Trophoblast cell (in vitro differentiated cells and primary cell): ENCODE measurements around the gene RAMACL.
"Not testable (repeated sequence)": the region's sequence is repeated elsewhere in the genome, so short reads cannot be mapped to it uniquely, and the experiment has no call there.

Experiments used
- DNase-seq, 2 donors: peaks; one replicate each; pipeline ENCODE4 v3.0.0-alpha.2; 2016
- H2AFZ ChIP-seq: 2 replicates; pipeline ENCODE4 v1.6.1; 2013; ENCODE audit warnings: low read length, moderate library complexity, mild to moderate bottlenecking; ENCODE audit not compliant: insufficient read depth, poor library complexity
- H2AK5ac ChIP-seq: 2 replicates; pipeline ENCODE4 v1.6.1; 2013; ENCODE audit warnings: mild to moderate bottlenecking, low read length
- H2BK120ac ChIP-seq: 2 replicates; pipeline ENCODE4 v1.6.1; 2013; ENCODE audit warnings: low read length, mild to moderate bottlenecking, moderate library complexity; ENCODE audit not compliant: insufficient read depth, poor library complexity
- H2BK12ac ChIP-seq: 2 replicates; pipeline ENCODE4 v1.6.1; 2013; ENCODE audit warnings: mild to moderate bottlenecking, low read length, moderate library complexity
- H2BK5ac ChIP-seq: 2 replicates; pipeline ENCODE4 v1.6.1; 2013; ENCODE audit warnings: low read length, low read depth, moderate library complexity, mild to moderate bottlenecking; ENCODE audit not compliant: poor library complexity
- H3K14ac ChIP-seq: 2 replicates; pipeline ENCODE4 v1.6.1; 2013; ENCODE audit warnings: mild to moderate bottlenecking, low read length
- H3K18ac ChIP-seq: 2 replicates; pipeline ENCODE4 v1.6.1; 2013; ENCODE audit warnings: mild to moderate bottlenecking, low read length
- H3K23ac ChIP-seq: 2 replicates; pipeline ENCODE4 v1.6.1; 2013; ENCODE audit warnings: low read length
- H3K27ac ChIP-seq: 2 replicates; pipeline ENCODE4 v1.5.1; 2013; ENCODE audit warnings: low read depth, mild to moderate bottlenecking, inconsistent platforms, low read length, moderate library complexity
- H3K27me3 ChIP-seq: 2 replicates; pipeline ENCODE4 v1.6.1; 2013; ENCODE audit warnings: inconsistent platforms, mild to moderate bottlenecking, low read length, moderate library complexity; ENCODE audit not compliant: insufficient read depth
- H3K36me3 ChIP-seq, 2 experiments: 1 replicate in 1 of 2; 2 replicates in 1 of 2; pipeline ENCODE4 v1.6.1; 2013; ENCODE audit warnings: low read length in 2 of 2, mild to moderate bottlenecking in 2 of 2, moderate library complexity in 1 of 2; ENCODE audit not compliant: insufficient read depth in 2 of 2, control insufficient read depth in 1 of 2
- H3K4ac ChIP-seq: 2 replicates; pipeline ENCODE4 v1.6.1; 2013; ENCODE audit warnings: low read depth, mild to moderate bottlenecking, low read length, moderate library complexity
- H3K4me1 ChIP-seq, 2 experiments: 1 replicate in 1 of 2; 2 replicates in 1 of 2; pipeline ENCODE4 v1.6.1; 2013; ENCODE audit warnings: low read length in 2 of 2, mild to moderate bottlenecking in 2 of 2, moderate library complexity in 1 of 2; ENCODE audit not compliant: insufficient read depth in 2 of 2, control insufficient read depth in 1 of 2
- H3K4me2 ChIP-seq: 2 replicates; pipeline ENCODE4 v1.6.1; 2013; ENCODE audit warnings: inconsistent platforms, mild to moderate bottlenecking, low read length, moderate library complexity
- H3K4me3 ChIP-seq: 2 replicates; pipeline ENCODE4 v1.5.1; 2013; ENCODE audit warnings: mild to moderate bottlenecking, low read depth, low read length, inconsistent platforms
- H3K79me1 ChIP-seq: one replicate; pipeline ENCODE4 v1.6.1; 2013; ENCODE audit warnings: low read length
- H3K79me2 ChIP-seq: 2 replicates; pipeline ENCODE4 v1.6.1; 2013; ENCODE audit warnings: low read length, mild to moderate bottlenecking; ENCODE audit not compliant: control insufficient read depth, insufficient read depth, poor library complexity
- H3K9ac ChIP-seq: 2 replicates; pipeline ENCODE4 v1.6.1; 2013; ENCODE audit warnings: mild to moderate bottlenecking, low read length
- H3K9me3 ChIP-seq: 2 replicates; pipeline ENCODE4 v1.6.1; 2013; ENCODE audit warnings: low read depth, mild to moderate bottlenecking, control low read depth, inconsistent platforms, low read length; ENCODE audit not compliant: insufficient read depth
- H4K12ac ChIP-seq: 2 replicates; pipeline ENCODE4 v1.6.1; 2013; ENCODE audit warnings: low read depth, mild to moderate bottlenecking, low read length, moderate library complexity
- H4K8ac ChIP-seq: 2 replicates; pipeline ENCODE4 v1.6.1; 2013; ENCODE audit warnings: low read depth, mild to moderate bottlenecking, low read length, moderate library complexity
- H4K91ac ChIP-seq: one replicate; pipeline ENCODE4 v1.6.1; 2013; ENCODE audit warnings: low read depth, mild to moderate bottlenecking, low read length, moderate library complexity
- WGBS: extraction: QIAGEN DNeasy Blood & Tissue Kit; methylation state at CpG from one replicate; pipeline ENCODE4 v1.1.7; 2013; ENCODE audit warnings: missing lambda C conversion rate; ENCODE audit not compliant: insufficient read length, insufficient coverage; ENCODE audit errors: extremely low coverage; 5-methylcytosine and 5-hydroxymethylcytosine counted together

The RAMACL gene

GRCh38 chr6:166539543-166539942, 46.9 kb downstream of the RAMACL start:
- Histone ChIP-seq H3K27me3 (no peaks in the 10 kb centered on the region), H4K12ac (no peak overlapping the region)

GRCh38 chr6:166539011-166539385, 47.5 kb downstream of the RAMACL start:
- not testable (repeated sequence) for H2BK5ac ChIP-seq, H4K91ac ChIP-seq, H4K8ac ChIP-seq, H4K12ac ChIP-seq, DNase-seq, H3K9me3 ChIP-seq, H3K23ac ChIP-seq, H3K27me3 ChIP-seq, H3K4ac ChIP-seq, H3K9ac ChIP-seq, H3K79me2 ChIP-seq, H3K4me2 ChIP-seq, H3K18ac ChIP-seq, H3K4me3 ChIP-seq, H2AFZ ChIP-seq, H3K79me1 ChIP-seq, H3K14ac ChIP-seq, H2BK120ac ChIP-seq, H2AK5ac ChIP-seq, H2BK12ac ChIP-seq, H3K27ac ChIP-seq
- no CpG with 5 or more reads among the region's 9 CpGs for WGBS
- Histone ChIP-seq H3K4me1 (peaks cover 15 to 16% of the 10 kb centered on the region in 2 experiments), H3K36me3 (peaks cover 7 to 10% of the 10 kb centered on the region in 2 experiments)

More at GRCh38 chr6:166539543-166539942, 46.9 kb downstream of the RAMACL start:
- peaks cover 1% of the 10 kb centered on the region for H3K79me2 ChIP-seq
- no peak overlapping the region for H3K14ac ChIP-seq
- H2AK5ac ChIP-seq, result no peak overlapping the region
- H3K18ac ChIP-seq, result no peak overlapping the region
- H3K9me3 ChIP-seq, result no peaks in the 10 kb centered on the region
- no peak overlapping the region for H3K27ac ChIP-seq
- H3K4me3 ChIP-seq, result no peak overlapping the region
- H4K8ac ChIP-seq, result no peak overlapping the region
- no CpG with 5 or more reads among the region's 4 CpGs for WGBS
- DNase-seq, result no peak
- no peak overlapping the region for H3K9ac ChIP-seq
- H2BK120ac ChIP-seq, result no peak overlapping the region
- peaks cover 7 to 10% of the 10 kb centered on the region in 2 experiments for H3K36me3 ChIP-seq
- H2AFZ ChIP-seq, result no peak overlapping the region
- H2BK5ac ChIP-seq, result no peak overlapping the region
- no peak overlapping the region for H4K91ac ChIP-seq
- H2BK12ac ChIP-seq, result no peak overlapping the region
- H3K79me1 ChIP-seq, result peaks cover 13% of the 10 kb centered on the region
- no peak overlapping the region for H3K4me2 ChIP-seq
- H3K23ac ChIP-seq, result no peak overlapping the region
- H3K4ac ChIP-seq, result no peak overlapping the region
- peaks cover 17 to 19% of the 10 kb centered on the region in 2 experiments for H3K4me1 ChIP-seq

- Histone ChIP-seq H3K36me3 (peaks cover 9 to 10% of the 10 kb centered on the region in 2 experiments), H3K79me1 (peaks cover 8% of the 10 kb centered on the region), H3K27me3 (no peaks in the 10 kb centered on the region), H3K18ac (no peak overlapping the region), H2BK120ac (no peak overlapping the region), H4K8ac (no peak overlapping the region), H3K9ac (no peak overlapping the region), H4K91ac (no peak overlapping the region), H3K4me2 (no peak overlapping the region), H2AK5ac (no peak overlapping the region), H3K4ac (no peak overlapping the region), H3K27ac (no peak overlapping the region), H3K14ac (no peak overlapping the region), H4K12ac (no peak overlapping the region), H3K9me3 (no peaks in the 10 kb centered on the region), H2BK12ac (no peak overlapping the region), H2AFZ (no peak overlapping the region), H3K23ac (no peak overlapping the region), H3K79me2 (no peaks in the 10 kb centered on the region), H2BK5ac (no peak overlapping the region), H3K4me3 (no peak overlapping the region), H3K4me1 (peaks cover 11 to 12% of the 10 kb centered on the region in 2 experiments)
- no peak for DNase-seq
- no CpG with 5 or more reads among the region's 17 CpGs for WGBS
Observed at GRCh38 chr6:166538297-166539010, 48.0 kb downstream of the RAMACL start.

GRCh38 chr6:166534658-166535406, 51.6 kb downstream of the RAMACL start:
- no peaks in the 10 kb centered on the region for H3K79me1 ChIP-seq
- no peak overlapping the region for H4K91ac ChIP-seq
- no peak overlapping the region for H3K9ac ChIP-seq
- H3K9me3 ChIP-seq, result no peaks in the 10 kb centered on the region
- H3K23ac ChIP-seq, result no peak overlapping the region
- peaks cover 0 to 2% of the 10 kb centered on the region in 2 experiments for H3K4me1 ChIP-seq
- H2BK12ac ChIP-seq, result no peak overlapping the region
- peaks cover 18 to 19% of the 10 kb centered on the region in 2 experiments for H3K36me3 ChIP-seq
- H3K14ac ChIP-seq, result no peak overlapping the region
- H2BK120ac ChIP-seq, result no peak overlapping the region
- H3K4me2 ChIP-seq, result no peak overlapping the region
- H3K4me3 ChIP-seq, result no peak overlapping the region
- no peak for DNase-seq
- no peak overlapping the region for H3K18ac ChIP-seq
- no peak overlapping the region for H3K27ac ChIP-seq
- no peaks in the 10 kb centered on the region for H3K27me3 ChIP-seq
- H2AFZ ChIP-seq, result no peak overlapping the region
- H4K8ac ChIP-seq, result no peak overlapping the region
- no CpG with 5 or more reads among the region's 17 CpGs for WGBS
- H2AK5ac ChIP-seq, result no peak overlapping the region
- no peaks in the 10 kb centered on the region for H3K79me2 ChIP-seq
- H2BK5ac ChIP-seq, result no peak overlapping the region
- no peak overlapping the region for H4K12ac ChIP-seq
- no peak overlapping the region for H3K4ac ChIP-seq
